ENCODE data around the gene TYW1.
A peak's percentile ranks its signal among the peaks of the same experiment; 100 is the strongest.
"Not testable (repeated sequence)": the region's sequence is repeated elsewhere in the genome, so short reads cannot be mapped to it uniquely, and the experiment has no call there.

TYW1 gene

GRCh38 chr7:67018940-67019339 is 22.3 kb downstream of the TYW1 start:
- Mint-ChIP-seq H3K4me3 (no peak overlapping the region), H3K36me3 (ENCODE audit: low read depth) (peaks cover 60% of the 10 kb centered on the region), H3K4me1 (peaks cover 5% of the 10 kb centered on the region), H3K27ac (no peak overlapping the region), H3K27me3 (ENCODE audit: low read depth) (no peaks in the 10 kb centered on the region), H3K9me3 (no peaks in the 10 kb centered on the region)
- no peak for TF ChIP-seq CTCF (IDR thresholded peaks at IDR 0.05; ENCODE audit: unreplicated experiment in 3 of 3)

GRCh38 chr7:67019562-67020390 is 23.1 kb downstream of the TYW1 start:
- H3K27me3 Mint-ChIP-seq (ENCODE audit: low read depth): no peaks in the 10 kb centered on the region
- no peaks in the 10 kb centered on the region for H3K9me3 Mint-ChIP-seq
- H3K4me3 Mint-ChIP-seq: no peak overlapping the region
- peaks cover 5% of the 10 kb centered on the region for H3K4me1 Mint-ChIP-seq
- TF ChIP-seq CTCF (IDR thresholded peaks at IDR 0.05; ENCODE audit: unreplicated experiment in 3 of 3): no peak
- peaks cover 59% of the 10 kb centered on the region for H3K36me3 Mint-ChIP-seq (ENCODE audit: low read depth)
- H3K27ac Mint-ChIP-seq: no peak overlapping the region

- H3K4me3 Mint-ChIP-seq: no peak overlapping the region
- TF ChIP-seq CTCF (IDR thresholded peaks at IDR 0.05; ENCODE audit: unreplicated experiment in 3 of 3): no peak
- no peak overlapping the region for H3K27ac Mint-ChIP-seq
- peaks cover 5% of the 10 kb centered on the region for H3K4me1 Mint-ChIP-seq
- H3K36me3 Mint-ChIP-seq (ENCODE audit: low read depth): peaks cover 61% of the 10 kb centered on the region
- H3K9me3 Mint-ChIP-seq: no peaks in the 10 kb centered on the region
- H3K27me3 Mint-ChIP-seq (ENCODE audit: low read depth): no peaks in the 10 kb centered on the region
Observed at GRCh38 chr7:67021260-67021659, 24.6 kb downstream of the TYW1 start.

- Mint-ChIP-seq H3K27ac (no peak overlapping the region), H3K36me3 (ENCODE audit: low read depth) (peaks cover 55% of the 10 kb centered on the region), H3K4me1 (peaks cover 5% of the 10 kb centered on the region), H3K9me3 (no peaks in the 10 kb centered on the region), H3K4me3 (no peak overlapping the region), H3K27me3 (ENCODE audit: low read depth) (no peaks in the 10 kb centered on the region)
- no peak for TF ChIP-seq CTCF (IDR thresholded peaks at IDR 0.05; ENCODE audit: unreplicated experiment in 3 of 3)
Observed at GRCh38 chr7:67022511-67022910, 25.9 kb downstream of the TYW1 start.

- peaks cover 47% of the 10 kb centered on the region for H3K36me3 Mint-ChIP-seq (ENCODE audit: low read depth)
- not testable (repeated sequence) for H3K4me3 Mint-ChIP-seq; H3K9me3 Mint-ChIP-seq; H3K27ac Mint-ChIP-seq; H3K27me3 Mint-ChIP-seq (ENCODE audit: low read depth); H3K4me1 Mint-ChIP-seq
Observed at GRCh38 chr7:67025459-67025858, 28.8 kb downstream of the TYW1 start.

GRCh38 chr7:67031685-67032084 is 35.1 kb downstream of the TYW1 start:
- H3K4me1 Mint-ChIP-seq; H3K4me3 Mint-ChIP-seq; H3K27me3 Mint-ChIP-seq (ENCODE audit: low read depth); H3K9me3 Mint-ChIP-seq; H3K27ac Mint-ChIP-seq: not testable (repeated sequence)
- peaks cover 40% of the 10 kb centered on the region for H3K36me3 Mint-ChIP-seq (ENCODE audit: low read depth)

GRCh38 chr7:67033251-67033650 is 36.6 kb downstream of the TYW1 start:
- Mint-ChIP-seq H3K9me3 (peaks cover 3% of the 10 kb centered on the region), H3K27me3 (ENCODE audit: low read depth) (no peaks in the 10 kb centered on the region), H3K4me3 (no peak overlapping the region), H3K27ac (no peak overlapping the region), H3K4me1 (no peaks in the 10 kb centered on the region), H3K36me3 (ENCODE audit: low read depth) (peaks cover 40% of the 10 kb centered on the region)
- no peak for TF ChIP-seq CTCF (IDR thresholded peaks at IDR 0.05; ENCODE audit: unreplicated experiment in 3 of 3)

GRCh38 chr7:67036432-67037395 is 40.1 kb downstream of the TYW1 start:
- not testable (repeated sequence) for H3K9me3 Mint-ChIP-seq

More at GRCh38 chr7:67036432-67037395, 40.1 kb downstream of the TYW1 start:
- not testable (repeated sequence) for H3K4me1 Mint-ChIP-seq; H3K4me3 Mint-ChIP-seq; H3K27me3 Mint-ChIP-seq (ENCODE audit: low read depth)
- H3K27ac Mint-ChIP-seq: peak overlapping the region; percentile 51 to 56 (median 53)
- peaks cover 24% of the 10 kb centered on the region for H3K36me3 Mint-ChIP-seq (ENCODE audit: low read depth)
